Fibroblast of lung (primary cell): ENCODE results near the gene CORO2B. TPM values are rescaled to one million over a fixed set of nuclear protein-coding genes. Genes with fewer than 3 reads are reported as not detected.

Experiments
- DNase-seq, 2 donors: peaks; one replicate each; pipeline versions ENCODE4 v3.0.0 to v3.0.0-alpha.2; 2010; ENCODE audit warnings: low read depth in 2 of 2
- H2AFZ ChIP-seq: 2 replicates; pipeline ENCODE4 v1.5.1; 2012; ENCODE audit warnings: low read length, control low read depth, inconsistent platforms
- H3K27ac ChIP-seq: 2 replicates; pipeline ENCODE4 v1.5.1; 2011; ENCODE audit warnings: low read length, control low read depth; ENCODE audit not compliant: insufficient read depth
- H3K27me3 ChIP-seq: 2 replicates; pipeline ENCODE4 v1.5.1; 2011; ENCODE audit warnings: mild to moderate bottlenecking, low read length; ENCODE audit not compliant: control insufficient read depth, insufficient read depth
- H3K36me3 ChIP-seq: 2 replicates; pipeline ENCODE4 v1.5.1; 2011; ENCODE audit warnings: low read length; ENCODE audit not compliant: control insufficient read depth, insufficient read depth
- H3K4me1 ChIP-seq: 2 replicates; pipeline ENCODE4 v1.5.1; 2011; ENCODE audit warnings: low read length; ENCODE audit not compliant: control insufficient read depth, insufficient read depth; ENCODE audit errors: extremely low read depth
- H3K4me2 ChIP-seq: 2 replicates; pipeline ENCODE4 v1.5.1; 2011; ENCODE audit warnings: low read length, control low read depth; ENCODE audit not compliant: insufficient read depth; ENCODE audit errors: extremely low read depth
- H3K4me3 ChIP-seq, 4 experiments: fragments of 200-600 bp in 1 of 4; sonication (generic) in 1 of 4; replicated peaks in 1 of 4; 2 replicates each; pipeline ENCODE4 v1.5.1; 2011 to 2016; ENCODE audit warnings: low read length in 4 of 4, low read depth in 3 of 4, mild to moderate bottlenecking in 3 of 4, control low read depth in 2 of 4, inconsistent platforms in 1 of 4, mixed read lengths in 1 of 4; ENCODE audit not compliant: insufficient read depth in 1 of 4; ENCODE audit errors: control extremely low read depth in 1 of 4
- H3K79me2 ChIP-seq: 2 replicates; pipeline ENCODE4 v1.5.1; 2012; ENCODE audit warnings: mild to moderate bottlenecking, low read length, inconsistent platforms; ENCODE audit not compliant: control insufficient read depth, insufficient read depth
- H3K9ac ChIP-seq: 2 replicates; pipeline ENCODE4 v1.5.1; 2011; ENCODE audit warnings: mild to moderate bottlenecking, low read length, control low read depth; ENCODE audit not compliant: insufficient read depth
- H3K9me3 ChIP-seq: 2 replicates; pipeline ENCODE4 v1.5.1; 2012; ENCODE audit warnings: low read depth, low read length; ENCODE audit not compliant: control insufficient read depth, insufficient read depth
- H4K20me1 ChIP-seq: 2 replicates; pipeline ENCODE4 v1.5.1; 2011; ENCODE audit warnings: low read length; ENCODE audit not compliant: control insufficient read depth, insufficient read depth; ENCODE audit errors: extremely low read depth
- CTCF ChIP-seq, 2 donors: IDR thresholded peaks in 1 of 2; conservative IDR thresholded peaks in 1 of 2; 1 replicate in 1 of 2; 2 replicates in 1 of 2; pipeline ENCODE4 v1.5.1; 2011 to 2012; ENCODE audit warnings: low read length in 2 of 2, control low read depth in 1 of 2, inconsistent platforms in 1 of 2, low read depth in 1 of 2, mild to moderate bottlenecking in 1 of 2
- EZH2 ChIP-seq: IDR thresholded peaks from 2 replicates; pipeline ENCODE4 v1.5.1; 2012; ENCODE audit warnings: low read length, control low read depth, mild to moderate bottlenecking; ENCODE audit errors: missing control alignments
- polyA plus RNA-seq, 2 donors: library from polyadenylated mRNA; depleted of rRNA in 1 of 2; stranded (reverse) in 1 of 2; unstranded in 1 of 2; fragments of >200 nt; gene quantifications; 2 replicates each; pipeline ENCODE4 v1.2.1, GENCODE V29; 2011 to 2012; ENCODE audit warnings: missing spikeins in 1 of 2
- total RNA-seq: library from RNA; depleted of rRNA; stranded (reverse); fragments of >200 nt; gene quantifications from 2 replicates; pipeline ENCODE4 v1.2.1, GENCODE V29; 2014

CORO2B gene
- total and polyA plus RNA-seq, 2 donors (not counting 1 experiment from before 2014, with no cell fraction given), result 17.5 to 25.3 TPM

- Histone ChIP-seq H2AFZ (no peak overlapping the region), H3K27me3 (no peaks in the 10 kb centered on the region), H3K4me1 (no peaks in the 10 kb centered on the region), H3K4me3 (no peak overlapping the region), H4K20me1 (no peaks in the 10 kb centered on the region), H3K9me3 (no peaks in the 10 kb centered on the region), H3K79me2 (no peaks in the 10 kb centered on the region), H3K4me2 (no peak overlapping the region), H3K9ac (no peak overlapping the region), H3K27ac (no peak overlapping the region), H3K36me3 (no peaks in the 10 kb centered on the region)
- TF ChIP-seq EZH2, result no peak
- TF ChIP-seq CTCF (conservative IDR thresholded peaks at IDR 0.05 in 1 of 2, IDR thresholded peaks at IDR 0.05 in 1 of 2; ENCODE audit: low read depth in 1 of 2, low read length in 2 of 2), result no peak
- no peak for DNase-seq
Measured at GRCh38 chr15:68672251-68672650, 93.5 kb downstream of the CORO2B start.

DNA sequence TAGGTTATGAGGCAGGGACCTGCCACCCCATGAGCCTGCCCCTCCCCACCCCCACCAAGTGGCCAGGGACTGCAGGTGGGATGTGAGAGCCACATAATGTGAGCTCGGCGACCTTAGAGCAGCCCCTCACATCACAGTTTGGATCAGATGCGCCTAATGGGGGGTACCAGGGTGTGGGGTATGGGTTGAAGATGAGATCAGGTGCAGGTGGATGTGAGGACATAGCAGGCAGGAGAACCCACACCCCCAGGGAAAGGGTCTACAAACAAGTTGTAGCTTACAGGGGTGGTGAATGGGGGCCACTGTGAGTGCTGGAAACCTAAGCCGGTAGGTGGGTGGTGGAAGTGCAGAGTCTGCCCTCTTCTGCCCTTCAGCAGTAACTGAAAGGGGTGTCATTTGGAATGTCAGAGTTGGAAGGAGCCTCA lies 94.0 kb downstream of the CORO2B start:
- peak; percentile 3 to 37 for DNase-seq
- no peak overlapping the region for H3K4me2 ChIP-seq
- no peaks in the 10 kb centered on the region for H3K36me3 ChIP-seq
- no peak overlapping the region for H3K27ac ChIP-seq
- no peaks in the 10 kb centered on the region for H3K9me3 ChIP-seq
- H3K4me1 ChIP-seq, result no peaks in the 10 kb centered on the region
- no peak overlapping the region for H3K4me3 ChIP-seq
- H2AFZ ChIP-seq, result no peak overlapping the region
- no peaks in the 10 kb centered on the region for H4K20me1 ChIP-seq
- no peak overlapping the region for H3K9ac ChIP-seq
- TF ChIP-seq CTCF (conservative IDR thresholded peaks at IDR 0.05 in 1 of 2, IDR thresholded peaks at IDR 0.05 in 1 of 2; ENCODE audit: low read depth in 1 of 2, low read length in 2 of 2) (peak in 1 of 2 donors; percentile 57), EZH2 (no peak)
- H3K27me3 ChIP-seq, result no peaks in the 10 kb centered on the region
- H3K79me2 ChIP-seq, result no peaks in the 10 kb centered on the region

GRCh38 chr15:68674975-68675374 lies 96.2 kb downstream of the CORO2B start:
- Histone ChIP-seq H3K27me3 (no peaks in the 10 kb centered on the region), H3K9ac (no peak overlapping the region), H3K4me2 (no peak overlapping the region), H4K20me1 (no peaks in the 10 kb centered on the region), H3K4me1 (no peaks in the 10 kb centered on the region), H2AFZ (no peak overlapping the region), H3K27ac (no peak overlapping the region), H3K36me3 (no peaks in the 10 kb centered on the region), H3K4me3 (no peak overlapping the region), H3K9me3 (no peaks in the 10 kb centered on the region), H3K79me2 (no peaks in the 10 kb centered on the region)
- peak in 1 of 2 donors; percentile 5 for DNase-seq
- TF ChIP-seq EZH2 (no peak), CTCF (conservative IDR thresholded peaks at IDR 0.05 in 1 of 2, IDR thresholded peaks at IDR 0.05 in 1 of 2; ENCODE audit: low read depth in 1 of 2, low read length in 2 of 2) (no peak)
